Mucosa of gallbladder (tissue), 1 donor: ENCODE measurements around the gene UQCC2. TPM values are rescaled to one million over a fixed set of nuclear protein-coding genes. Genes with fewer than 3 reads are reported as not detected.

Source experiments
- DNase-seq: peaks from one replicate; pipeline ENCODE4 v3.0.0-alpha.2; 2020; ENCODE audit warnings: low spot score
- total RNA-seq: library from RNA; stranded (reverse); gene quantifications from one replicate; pipeline ENCODE4 v1.2.1, GENCODE V29; 2021
- donor health status: DM: no; HTN: no; CAD: no.

UQCC2 gene
- total RNA-seq, 1 donor from 2014 or later: 44.3 TPM

DNA sequence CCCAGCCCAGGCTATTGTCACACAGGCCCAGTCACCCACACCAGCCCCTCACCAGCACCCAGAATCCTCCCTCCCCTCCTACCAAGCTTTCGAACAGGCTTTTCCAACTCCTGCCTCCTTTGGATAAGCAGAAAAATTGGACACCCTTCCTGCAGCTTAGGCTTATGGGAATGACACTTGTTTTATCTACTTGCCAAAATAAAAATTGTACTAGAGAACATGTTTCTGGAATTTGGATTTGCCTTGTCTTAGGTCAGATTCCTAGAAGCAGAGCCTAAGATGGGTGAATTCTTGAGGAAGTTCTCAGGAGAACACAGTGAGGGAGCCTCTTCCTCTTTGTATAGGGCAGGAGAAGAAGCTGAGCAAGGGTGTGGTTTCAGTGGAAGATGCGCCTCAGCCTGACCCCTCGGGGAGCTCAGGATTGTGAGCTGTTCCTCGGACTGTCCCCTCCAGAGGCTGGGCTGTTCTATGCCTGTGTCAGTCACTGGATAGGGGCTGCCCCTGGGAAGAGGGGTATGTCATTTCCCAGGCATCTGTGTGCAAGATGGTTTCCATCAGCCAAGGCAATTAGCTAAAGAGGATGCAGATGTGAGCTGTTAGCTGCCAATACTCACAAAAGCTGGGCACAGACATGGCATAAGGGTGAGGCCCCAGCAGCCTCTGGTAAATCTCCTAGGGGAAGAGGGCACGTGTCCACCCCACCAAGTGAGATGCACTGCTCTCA lies 56.5 kb downstream of the UQCC2 start:
- DNase-seq: no peak

GRCh38 chr6:33652002-33652401 lies 59.5 kb downstream of the UQCC2 start:
- DNase-seq: no peak

DNA sequence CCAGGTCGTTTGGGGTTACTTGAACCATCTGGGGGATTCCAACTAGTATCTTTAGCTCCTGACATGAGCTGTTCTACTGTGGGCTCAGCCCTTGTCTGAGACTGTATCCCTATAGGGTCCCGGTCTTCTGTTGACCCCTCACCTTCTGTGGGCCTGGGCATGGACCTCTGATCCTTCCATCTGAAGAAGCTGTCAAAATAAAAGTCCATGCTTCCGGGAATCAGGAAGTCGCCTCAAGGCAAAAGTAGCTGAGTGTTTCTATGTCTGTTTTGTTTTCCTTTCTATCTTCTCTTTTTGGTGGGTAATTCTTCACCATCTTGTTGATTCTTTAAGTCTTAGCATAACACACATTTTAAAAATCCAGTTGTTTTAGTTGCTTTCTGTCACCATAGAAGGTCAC lies 60.1 kb downstream of the UQCC2 start:
- no peak for DNase-seq

Other genes starting within 250 kb of the UQCC2 start
- 28.2 TPM for gene BAK1, start 131.4 kb downstream of the UQCC2 start, total RNA-seq
- 104 TPM for gene ITPR3, start 90.4 kb downstream of the UQCC2 start, total RNA-seq
- 0.26 TPM for gene IP6K3, start 35.2 kb upstream of the UQCC2 start, total RNA-seq
- gene LEMD2, start 77.4 kb upstream of the UQCC2 start, total RNA-seq: 68.4 TPM
- not detected for gene MLN, start 92.3 kb upstream of the UQCC2 start, total RNA-seq